Suprapubic skin (tissue), 4 donors: ENCODE measurements around the gene DLGAP4. TPM values are rescaled to one million over a fixed set of nuclear protein-coding genes. Genes with fewer than 3 reads are reported as not detected.

Experiments used
- DNase-seq, 2 donors: peaks; one replicate each; pipeline ENCODE4 v3.0.0-alpha.2; 2019; ENCODE audit warnings: low spot score in 2 of 2
- H3K27ac ChIP-seq: fragments of 200-600 bp; sonication (generic); one replicate; pipeline ENCODE4 v1.5.1; 2019
- H3K27me3 ChIP-seq: fragments of 200-600 bp; sonication (generic); one replicate; pipeline ENCODE4 v1.5.1; 2019
- H3K36me3 ChIP-seq: fragments of 200-600 bp; sonication (generic); one replicate; pipeline ENCODE4 v1.5.1; 2019
- H3K4me1 ChIP-seq: fragments of 200-600 bp; sonication (generic); one replicate; pipeline ENCODE4 v1.5.1; 2019
- H3K4me3 ChIP-seq: fragments of 200-600 bp; sonication (generic); one replicate; pipeline ENCODE4 v1.5.1; 2019; ENCODE audit warnings: mild to moderate bottlenecking
- H3K9me3 ChIP-seq: fragments of 200-600 bp; sonication (generic); one replicate; pipeline ENCODE4 v1.5.1; 2019
- EP300 ChIP-seq: sonication (generic); formaldehyde crosslinking; IDR thresholded peaks from one replicate; pipeline ENCODE4 v1.6.1; 2017; ENCODE audit warnings: antibody characterized with exemption
- POLR2A ChIP-seq, 2 donors: fragments of 450-650 bp; IDR thresholded peaks; one replicate each; pipeline ENCODE4 v1.6.1; 2017; ENCODE audit warnings: antibody characterized with exemption in 2 of 2, mild to moderate bottlenecking in 2 of 2, moderate library complexity in 2 of 2
- POLR2AphosphoS5 ChIP-seq, 3 donors: sonication (generic); formaldehyde crosslinking; IDR thresholded peaks; one replicate each; pipeline ENCODE4 v1.6.1; 2017; ENCODE audit warnings: antibody characterized with exemption in 3 of 3
- WGBS: methylation state at CpG from one replicate; pipeline ENCODE4 v1.1.5; 2018; 5-methylcytosine and 5-hydroxymethylcytosine counted together
- total RNA-seq, 4 donors: library from RNA; depleted of rRNA; stranded (reverse); fragments of >200 nt; gene quantifications; one replicate each; pipeline ENCODE4 v1.1.0, GENCODE V29; 2016
- TF ChIP-seq, protein P1 (sequence below), 2 donors: fragments of 200-600 bp in 1 of 2; fragments of 450-650 bp in 1 of 2; sonication (generic) in 1 of 2; IDR thresholded peaks; one replicate each; pipeline ENCODE4 v1.5.1; 2016 to 2019; ENCODE audit warnings: antibody characterized with exemption in 2 of 2, mild to moderate bottlenecking in 1 of 2, moderate library complexity in 1 of 2

DLGAP4 gene
- total RNA-seq, 4 donors from 2014 or later: 69.5 to 120 (median 96.8) TPM

DNA sequence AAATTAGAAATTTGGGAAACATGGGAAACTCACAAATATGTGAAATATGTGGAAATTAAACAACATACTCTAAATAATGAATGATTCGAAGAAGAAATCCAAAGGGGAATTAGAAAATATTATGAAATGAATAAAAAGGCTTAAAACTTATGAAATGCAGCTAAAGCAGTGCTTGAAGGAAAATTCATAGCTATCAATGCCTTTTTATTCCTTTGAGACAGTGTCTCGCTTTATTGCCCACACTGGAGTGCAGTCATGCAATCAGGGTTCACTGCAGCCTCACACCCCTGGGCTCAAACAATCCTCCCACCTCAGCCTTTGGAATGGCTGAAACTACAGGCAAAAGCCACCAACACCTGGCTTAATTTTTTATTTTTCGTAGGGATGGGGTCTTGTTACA, 259.4 kb downstream of the DLGAP4 start:
- TF ChIP-seq POLR2AphosphoS5 (IDR thresholded peaks at IDR 0.05) (no peak), EP300 (no peak), POLR2A (IDR thresholded peaks at IDR 0.05) (no peak)
- TF ChIP-seq, protein P1, sequence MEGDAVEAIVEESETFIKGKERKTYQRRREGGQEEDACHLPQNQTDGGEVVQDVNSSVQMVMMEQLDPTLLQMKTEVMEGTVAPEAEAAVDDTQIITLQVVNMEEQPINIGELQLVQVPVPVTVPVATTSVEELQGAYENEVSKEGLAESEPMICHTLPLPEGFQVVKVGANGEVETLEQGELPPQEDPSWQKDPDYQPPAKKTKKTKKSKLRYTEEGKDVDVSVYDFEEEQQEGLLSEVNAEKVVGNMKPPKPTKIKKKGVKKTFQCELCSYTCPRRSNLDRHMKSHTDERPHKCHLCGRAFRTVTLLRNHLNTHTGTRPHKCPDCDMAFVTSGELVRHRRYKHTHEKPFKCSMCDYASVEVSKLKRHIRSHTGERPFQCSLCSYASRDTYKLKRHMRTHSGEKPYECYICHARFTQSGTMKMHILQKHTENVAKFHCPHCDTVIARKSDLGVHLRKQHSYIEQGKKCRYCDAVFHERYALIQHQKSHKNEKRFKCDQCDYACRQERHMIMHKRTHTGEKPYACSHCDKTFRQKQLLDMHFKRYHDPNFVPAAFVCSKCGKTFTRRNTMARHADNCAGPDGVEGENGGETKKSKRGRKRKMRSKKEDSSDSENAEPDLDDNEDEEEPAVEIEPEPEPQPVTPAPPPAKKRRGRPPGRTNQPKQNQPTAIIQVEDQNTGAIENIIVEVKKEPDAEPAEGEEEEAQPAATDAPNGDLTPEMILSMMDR (IDR thresholded peaks at IDR 0.05): no peak
- Histone ChIP-seq H3K27me3 (no peaks in the 10 kb centered on the region), H3K9me3 (no peaks in the 10 kb centered on the region), H3K36me3 (no peaks in the 10 kb centered on the region), H3K4me3 (no peak overlapping the region), H3K27ac (no peak overlapping the region), H3K4me1 (peaks cover 3% of the 10 kb centered on the region)
- no peak for DNase-seq
- 96% methylated on average over 3 of the region's 3 CpGs for WGBS

GRCh38 chr20:36569847-36570429, 263.8 kb downstream of the DLGAP4 start:
- no peaks in the 10 kb centered on the region for H3K36me3 ChIP-seq
- no peaks in the 10 kb centered on the region for H3K27me3 ChIP-seq
- H3K9me3 ChIP-seq: no peaks in the 10 kb centered on the region
- TF ChIP-seq POLR2AphosphoS5 (IDR thresholded peaks at IDR 0.05) (no peak), POLR2A (IDR thresholded peaks at IDR 0.05) (no peak), EP300 (no peak)
- TF ChIP-seq, protein P1 (IDR thresholded peaks at IDR 0.05): no peak
- WGBS: 44% methylated on average over 7 of the region's 7 CpGs
- H3K27ac ChIP-seq: no peak overlapping the region
- H3K4me1 ChIP-seq: peaks cover 26% of the 10 kb centered on the region
- no peak for DNase-seq
- H3K4me3 ChIP-seq: no peak overlapping the region

- peak overlapping the region; percentile 89 for H3K27ac ChIP-seq
Measured at GRCh38 chr20:36571564-36572504, 265.7 kb downstream of the DLGAP4 start.

DNA sequence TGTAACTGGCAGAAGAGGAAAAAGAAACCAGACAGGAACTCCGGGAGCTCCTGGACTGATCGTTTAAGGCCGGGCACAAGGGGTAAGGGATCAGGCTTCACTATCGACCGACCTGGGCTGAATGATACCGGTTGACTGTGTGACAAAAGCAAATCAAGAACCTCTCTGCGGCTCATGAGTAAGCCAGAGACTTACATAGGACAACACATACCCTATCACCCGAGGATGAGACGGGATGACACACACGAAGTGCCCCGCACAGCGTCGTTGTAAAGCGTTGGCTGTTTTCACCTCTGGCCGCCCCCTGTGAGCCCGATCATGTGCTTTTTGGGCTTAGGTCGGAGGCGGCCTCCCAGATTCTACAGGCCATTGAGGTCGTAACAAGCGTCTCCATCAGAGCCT, 266.6 kb downstream of the DLGAP4 start:
- 17% methylated on average over 8 of the region's 20 CpGs for WGBS
- DNase-seq: no peak

More at GRCh38 chr20:36571564-36572504, 265.7 kb downstream of the DLGAP4 start:
- Histone ChIP-seq H3K9me3 (no peaks in the 10 kb centered on the region), H3K4me3 (no peak overlapping the region), H3K4me1 (peaks cover 36% of the 10 kb centered on the region), H3K27me3 (no peaks in the 10 kb centered on the region), H3K36me3 (no peaks in the 10 kb centered on the region)
- DNase-seq: no peak
- 70% methylated on average over 17 of the region's 17 CpGs for WGBS
- TF ChIP-seq EP300 (no peak), POLR2A (IDR thresholded peaks at IDR 0.05) (no peak), POLR2AphosphoS5 (IDR thresholded peaks at IDR 0.05) (no peak)
- TF ChIP-seq, protein P1 (IDR thresholded peaks at IDR 0.05): no peak

More for the DNA sequence above, 266.6 kb downstream of the DLGAP4 start:
- TF ChIP-seq POLR2AphosphoS5 (IDR thresholded peaks at IDR 0.05) (no peak), EP300 (no peak), POLR2A (IDR thresholded peaks at IDR 0.05) (no peak)
- TF ChIP-seq, protein P1 (IDR thresholded peaks at IDR 0.05): no peak
- H3K27ac ChIP-seq: peak overlapping the region; percentile 89
- H3K9me3 ChIP-seq: no peaks in the 10 kb centered on the region
- H3K27me3 ChIP-seq: no peaks in the 10 kb centered on the region
- H3K4me1 ChIP-seq: peaks cover 36% of the 10 kb centered on the region
- H3K36me3 ChIP-seq: no peaks in the 10 kb centered on the region
- peak overlapping the region; percentile 85 for H3K4me3 ChIP-seq
